Measurements from ENCODE around the gene EP400.

Gene EP400

GRCh38 chr12:132045751-132046150 lies 96.0 kb downstream of the EP400 start:
- TF ChIP-seq CTCF (IDR thresholded peaks at IDR 0.05), result no peak

GRCh38 chr12:132046561-132046960 lies 96.8 kb downstream of the EP400 start:
- TF ChIP-seq CTCF (IDR thresholded peaks at IDR 0.05), result no peak

GRCh38 chr12:132049442-132049841 lies 99.7 kb downstream of the EP400 start:
- TF ChIP-seq CTCF (IDR thresholded peaks at IDR 0.05), result no peak

- no peak for TF ChIP-seq CTCF (IDR thresholded peaks at IDR 0.05)
These were observed 100.1 kb downstream of the EP400 start for GRCh38 chr12:132049876-132050275.

GRCh38 chr12:132051718-132052117 lies 102.0 kb downstream of the EP400 start:
- peak; percentile 32 for TF ChIP-seq CTCF (IDR thresholded peaks at IDR 0.05)

- TF ChIP-seq CTCF (IDR thresholded peaks at IDR 0.05), result no peak
These were observed 102.6 kb downstream of the EP400 start for GRCh38 chr12:132052196-132052932.

GRCh38 chr12:132053338-132054330 lies 103.9 kb downstream of the EP400 start:
- no peak for TF ChIP-seq CTCF (IDR thresholded peaks at IDR 0.05)

All from LNCAP (cell line).